Middle frontal gyrus (tissue), 1 donor: Measurements from ENCODE around the gene PSMG3.
A peak's percentile ranks its signal among the peaks of the same experiment; 100 is the strongest.

ENCODE experiments used
- DNase-seq: peaks from one replicate; pipeline ENCODE4 v3.0.0-alpha.2; 2015; ENCODE audit warnings: low spot score; ENCODE audit errors: extremely low spot score

PSMG3 gene

GRCh38 chr7:1580422-1581030 is 10.7 kb upstream of the PSMG3 start:
- DNase-seq = no peak

- DNase-seq = peak; percentile 39
These were observed 9.9 kb upstream of the PSMG3 start for GRCh38 chr7:1579481-1580421.

- no peak for DNase-seq
These were observed 8.7 kb upstream of the PSMG3 start for GRCh38 chr7:1578513-1578912.

GRCh38 chr7:1576521-1577253 is 6.9 kb upstream of the PSMG3 start:
- DNase-seq = no peak

GRCh38 chr7:1575809-1576208 is 6.0 kb upstream of the PSMG3 start:
- no peak for DNase-seq

- DNase-seq = no peak
These were observed 2.4 kb upstream of the PSMG3 start for GRCh38 chr7:1572111-1572822.

GRCh38 chr7:1569440-1569832 is 396 bp downstream of the PSMG3 start:
- DNase-seq = no peak

GRCh38 chr7:1569016-1569415 is 816 bp downstream of the PSMG3 start:
- no peak for DNase-seq

- DNase-seq = no peak
These were observed 1.8 kb downstream of the PSMG3 start for GRCh38 chr7:1567896-1568510.

- no peak for DNase-seq
These were observed 2.6 kb downstream of the PSMG3 start for GRCh38 chr7:1567049-1567771.

GRCh38 chr7:1566687-1567048 is 3.2 kb downstream of the PSMG3 start:
- no peak for DNase-seq

- DNase-seq = no peak
These were observed 5.2 kb downstream of the PSMG3 start for GRCh38 chr7:1564603-1565022.

- DNase-seq = no peak
These were observed 5.7 kb downstream of the PSMG3 start for GRCh38 chr7:1563981-1564602.

- DNase-seq = no peak
These were observed 7.2 kb downstream of the PSMG3 start for GRCh38 chr7:1562597-1563051.

- no peak for DNase-seq
These were observed 7.7 kb downstream of the PSMG3 start for GRCh38 chr7:1562116-1562515.

GRCh38 chr7:1561036-1561940 is 8.5 kb downstream of the PSMG3 start:
- DNase-seq = no peak

- DNase-seq = no peak
These were observed 9.2 kb downstream of the PSMG3 start for GRCh38 chr7:1560620-1561031.

- DNase-seq = no peak
These were observed 9.9 kb downstream of the PSMG3 start for GRCh38 chr7:1559626-1560590.
